G401.6 (cell line): ENCODE results near the gene DCAF5.
"Not testable (repeated sequence)": the region's sequence is repeated elsewhere in the genome, so short reads cannot be mapped to it uniquely, and the experiment has no call there.

Experiments used
- FAIRE-seq: peaks from 2 replicates; lab custom pipeline; 2012; peaks lifted over from hg19 to GRCh38; lab: Jason Lieb, UNC

Gene DCAF5, protein sequence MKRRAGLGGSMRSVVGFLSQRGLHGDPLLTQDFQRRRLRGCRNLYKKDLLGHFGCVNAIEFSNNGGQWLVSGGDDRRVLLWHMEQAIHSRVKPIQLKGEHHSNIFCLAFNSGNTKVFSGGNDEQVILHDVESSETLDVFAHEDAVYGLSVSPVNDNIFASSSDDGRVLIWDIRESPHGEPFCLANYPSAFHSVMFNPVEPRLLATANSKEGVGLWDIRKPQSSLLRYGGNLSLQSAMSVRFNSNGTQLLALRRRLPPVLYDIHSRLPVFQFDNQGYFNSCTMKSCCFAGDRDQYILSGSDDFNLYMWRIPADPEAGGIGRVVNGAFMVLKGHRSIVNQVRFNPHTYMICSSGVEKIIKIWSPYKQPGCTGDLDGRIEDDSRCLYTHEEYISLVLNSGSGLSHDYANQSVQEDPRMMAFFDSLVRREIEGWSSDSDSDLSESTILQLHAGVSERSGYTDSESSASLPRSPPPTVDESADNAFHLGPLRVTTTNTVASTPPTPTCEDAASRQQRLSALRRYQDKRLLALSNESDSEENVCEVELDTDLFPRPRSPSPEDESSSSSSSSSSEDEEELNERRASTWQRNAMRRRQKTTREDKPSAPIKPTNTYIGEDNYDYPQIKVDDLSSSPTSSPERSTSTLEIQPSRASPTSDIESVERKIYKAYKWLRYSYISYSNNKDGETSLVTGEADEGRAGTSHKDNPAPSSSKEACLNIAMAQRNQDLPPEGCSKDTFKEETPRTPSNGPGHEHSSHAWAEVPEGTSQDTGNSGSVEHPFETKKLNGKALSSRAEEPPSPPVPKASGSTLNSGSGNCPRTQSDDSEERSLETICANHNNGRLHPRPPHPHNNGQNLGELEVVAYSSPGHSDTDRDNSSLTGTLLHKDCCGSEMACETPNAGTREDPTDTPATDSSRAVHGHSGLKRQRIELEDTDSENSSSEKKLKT

DNA sequence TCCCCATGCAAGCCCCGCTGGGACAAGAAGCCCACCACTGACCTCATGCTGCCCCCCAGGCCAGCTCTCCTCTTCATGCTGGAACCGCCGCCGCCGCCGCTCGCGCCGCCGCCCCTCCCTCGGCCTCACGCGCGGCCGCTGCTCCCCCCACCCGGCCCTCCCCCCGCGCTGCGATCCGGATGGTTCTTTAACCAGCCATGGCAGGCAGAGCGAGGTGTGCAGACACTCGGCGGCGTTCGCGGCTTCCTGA is at the start of gene DCAF5:
DCAF5 (minus strand) TSS at position 218 of the 250 bp plus-strand sequence; CDS start at position 77, 141 bp downstream.
- no peak for FAIRE-seq

DNA sequence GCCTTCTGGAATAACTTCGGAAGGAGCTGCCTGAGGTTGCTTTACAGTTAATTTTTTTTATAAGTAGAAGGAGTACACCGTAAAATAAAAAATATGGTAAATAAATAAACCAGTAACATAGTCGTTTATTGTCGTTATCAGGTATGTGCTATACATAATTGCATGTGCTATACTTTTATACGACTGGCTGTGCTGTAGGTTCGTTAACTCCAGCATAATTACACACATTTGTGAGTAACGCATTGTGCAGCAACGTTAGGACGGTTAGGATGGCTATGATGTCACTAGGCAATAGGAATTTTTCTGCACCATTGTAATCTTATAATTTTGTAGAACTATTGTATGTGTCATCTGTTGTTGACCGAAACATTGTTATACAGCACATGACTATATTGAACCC is 46.9 kb upstream of the DCAF5 start:
- no peak for FAIRE-seq

DNA sequence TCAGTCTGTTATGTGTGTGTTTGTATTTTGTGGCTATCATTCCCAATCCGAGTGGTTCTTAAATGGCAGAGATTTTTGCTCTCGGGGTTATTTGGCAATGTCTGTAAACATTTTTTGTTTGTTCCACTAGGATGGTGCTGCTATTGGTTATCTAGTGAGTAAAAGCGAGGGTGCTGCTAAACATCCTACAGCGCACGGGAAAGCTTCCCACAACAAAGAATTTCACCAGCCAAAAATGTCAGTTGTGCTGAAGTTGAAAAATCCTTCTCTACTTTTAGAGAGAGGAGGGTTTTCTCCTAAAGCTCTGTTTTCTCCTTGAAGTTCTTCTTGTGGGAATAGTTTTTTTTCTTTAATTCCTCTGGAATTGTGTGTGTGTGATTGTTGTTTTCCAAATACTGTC is 40.8 kb upstream of the DCAF5 start:
- no peak for FAIRE-seq

DNA sequence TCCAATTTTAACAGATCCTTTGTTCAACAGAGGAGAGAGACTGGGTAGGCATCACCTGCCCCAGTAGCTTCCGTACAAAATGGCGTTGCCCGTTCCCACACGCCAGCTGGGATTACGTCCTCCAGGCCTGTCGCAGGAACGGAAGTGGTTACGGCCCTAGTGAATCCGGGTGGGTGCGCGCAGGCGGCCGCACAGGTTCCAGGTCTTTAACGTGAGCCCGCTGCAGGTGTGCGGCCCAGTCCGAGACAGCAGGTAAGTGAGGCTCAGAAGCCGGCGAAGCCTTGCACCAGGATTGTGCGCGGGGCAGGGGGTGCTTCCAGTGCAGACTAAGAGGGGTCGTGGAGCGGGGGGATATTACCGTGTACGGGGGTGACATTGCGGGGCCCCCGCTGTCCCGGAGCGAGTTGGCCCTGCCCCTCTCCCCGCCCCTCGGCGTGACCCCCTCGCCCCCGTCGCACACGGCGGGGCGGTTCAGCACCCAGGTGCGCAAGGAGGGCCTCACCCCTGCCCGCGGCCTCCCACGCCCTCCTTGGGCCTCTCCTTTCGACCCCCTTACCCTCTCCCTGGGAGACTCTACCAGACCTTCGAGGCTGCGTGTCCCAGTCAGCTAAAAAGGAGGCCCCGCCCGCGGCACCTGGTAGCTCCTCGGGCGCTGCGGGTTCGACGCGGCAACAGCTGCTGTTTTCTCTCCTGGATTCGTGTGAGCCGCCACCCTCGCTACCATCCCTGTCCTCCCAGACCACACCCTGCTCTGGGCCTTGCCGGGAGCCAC is 38.6 kb upstream of the DCAF5 start, which contains the start of gene EXD2:
EXD2 (plus strand) TSS at position 159 of the 772 bp plus-strand sequence. CDS start 17,973 bp downstream, outside the sequence.
- FAIRE-seq = peak; percentile 87

DNA sequence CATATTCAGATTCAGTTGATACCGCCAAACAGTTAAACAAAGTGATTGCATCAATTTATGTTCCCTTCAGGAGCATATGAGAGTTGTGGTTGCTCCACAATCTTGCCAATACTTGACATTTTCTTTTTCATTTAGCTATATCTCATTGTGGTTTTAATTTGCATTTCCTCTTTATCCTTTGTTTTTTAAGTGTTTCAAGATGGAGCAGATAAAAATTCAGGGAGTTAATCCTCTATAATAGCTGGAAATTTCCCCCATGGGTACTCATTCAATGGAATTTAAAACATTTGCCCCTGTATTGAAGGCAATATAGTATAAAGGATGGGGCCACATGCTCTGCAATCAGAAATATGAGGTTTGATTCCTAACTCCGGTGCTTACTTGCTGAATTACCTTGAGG is 37.3 kb upstream of the DCAF5 start:
- no peak for FAIRE-seq

DNA sequence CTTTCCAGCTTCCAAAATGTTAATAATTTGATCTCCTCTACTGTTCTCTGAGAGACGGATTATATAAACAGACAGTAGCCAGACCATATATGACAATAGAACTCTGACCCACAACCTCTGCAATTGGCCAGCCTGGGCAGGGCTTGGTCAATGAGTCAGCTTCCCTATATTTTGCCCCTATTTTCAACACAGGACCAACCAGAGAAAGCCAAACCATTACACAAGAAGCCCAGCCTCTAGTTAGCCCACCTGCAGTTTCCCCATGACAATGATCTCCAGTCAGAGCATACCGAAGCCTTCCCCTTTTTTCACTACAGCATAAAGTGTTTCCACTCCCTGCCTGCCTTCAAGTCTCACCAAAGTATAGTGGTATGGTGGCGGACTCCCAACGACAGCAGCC is 30.8 kb upstream of the DCAF5 start:
- no peak for FAIRE-seq

DNA sequence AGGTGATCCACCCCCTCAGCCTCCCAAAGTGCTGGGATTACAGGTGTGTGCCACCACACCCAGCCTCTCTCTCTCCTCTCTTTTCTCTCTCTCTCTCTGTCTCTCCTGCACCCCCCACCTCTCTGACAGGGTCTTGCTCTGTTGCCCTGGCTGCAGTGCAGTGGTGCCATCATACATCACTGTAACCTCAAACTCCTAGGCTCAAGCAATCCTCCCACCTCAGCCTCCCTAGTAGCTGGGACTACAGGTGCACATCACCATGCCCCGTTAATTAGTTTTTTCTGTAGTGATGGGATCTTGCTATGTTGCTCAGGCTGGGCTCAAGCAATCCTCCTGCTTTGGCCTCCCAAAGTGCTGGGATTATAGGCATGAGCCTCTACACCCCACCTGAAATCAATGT is 29.7 kb upstream of the DCAF5 start:
- FAIRE-seq = not testable (repeated sequence)

DNA sequence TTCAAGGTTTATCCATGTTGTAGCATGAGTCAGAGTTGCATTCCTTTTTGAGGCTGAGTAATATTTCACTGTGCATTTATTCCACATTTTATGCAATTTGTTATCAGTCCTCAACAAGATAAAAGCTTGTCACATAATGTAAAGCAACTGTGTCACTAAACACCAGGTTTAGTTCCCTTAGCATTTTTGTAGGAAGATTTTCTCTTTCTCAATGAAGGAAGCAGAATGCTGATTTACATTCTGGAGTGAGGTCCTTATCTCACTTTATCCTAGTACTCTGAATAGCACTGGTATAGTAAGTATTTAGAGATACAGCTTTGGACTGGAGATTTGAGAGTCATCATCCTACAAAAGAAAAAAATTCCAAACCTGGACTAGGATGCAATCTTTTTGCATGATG is 28.6 kb upstream of the DCAF5 start:
- no peak for FAIRE-seq

DNA sequence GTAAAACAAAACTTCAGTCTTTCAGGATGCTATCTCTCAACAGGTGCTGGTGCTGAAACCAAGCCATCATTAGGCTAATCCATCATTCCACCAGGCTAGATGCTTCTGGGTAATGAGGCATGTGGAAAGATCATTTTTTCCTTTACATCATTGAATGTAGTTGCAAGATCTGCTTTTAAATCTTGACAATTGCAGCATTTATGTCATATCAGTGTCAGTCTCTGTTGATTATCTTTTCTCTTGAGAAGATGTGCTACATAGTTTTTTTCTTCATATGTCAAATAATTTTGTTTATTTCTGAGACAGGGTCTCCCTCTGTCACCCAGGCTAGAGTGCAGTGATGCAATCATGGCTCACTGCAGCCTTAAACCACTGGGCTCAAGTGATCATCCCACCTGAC is 22.2 kb upstream of the DCAF5 start:
- no peak for FAIRE-seq

DNA sequence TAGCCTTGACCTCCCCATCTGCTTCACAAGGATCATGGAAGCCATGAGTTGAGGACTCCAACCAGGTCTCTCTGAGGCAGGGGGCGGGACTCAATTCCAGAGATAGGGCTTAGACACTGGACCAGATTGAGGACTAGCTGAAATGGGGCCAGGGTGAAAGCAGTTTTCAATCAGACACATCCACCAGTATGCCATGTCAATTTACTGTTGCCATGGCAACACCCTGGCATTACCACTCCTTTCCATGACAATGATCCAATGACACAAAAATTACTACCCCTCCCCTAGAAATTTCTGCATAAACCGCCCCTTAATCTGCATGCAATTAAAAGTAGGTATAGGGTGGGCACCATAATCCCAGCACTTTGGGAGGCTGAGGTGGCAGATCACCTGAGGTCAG is 18.6 kb upstream of the DCAF5 start:
- no peak for FAIRE-seq

DNA sequence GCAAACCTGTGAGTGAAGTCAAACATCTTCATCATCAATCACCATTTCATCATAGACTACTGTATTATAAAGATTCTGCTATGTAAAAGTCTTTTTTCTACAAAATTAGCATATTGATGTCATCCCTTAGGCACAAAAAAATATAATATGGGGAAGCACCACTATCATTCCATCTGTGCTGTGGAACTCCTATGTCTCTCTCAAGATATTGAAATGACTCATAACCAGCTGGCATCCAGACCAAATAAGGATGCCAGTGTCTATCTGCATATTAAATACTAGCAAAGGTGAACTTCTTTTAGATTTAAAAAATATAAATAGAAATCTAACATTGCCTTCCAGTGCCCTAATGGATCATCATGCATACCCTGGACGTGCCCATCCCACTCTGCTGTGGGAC is 17.9 kb upstream of the DCAF5 start:
- no peak for FAIRE-seq

DNA sequence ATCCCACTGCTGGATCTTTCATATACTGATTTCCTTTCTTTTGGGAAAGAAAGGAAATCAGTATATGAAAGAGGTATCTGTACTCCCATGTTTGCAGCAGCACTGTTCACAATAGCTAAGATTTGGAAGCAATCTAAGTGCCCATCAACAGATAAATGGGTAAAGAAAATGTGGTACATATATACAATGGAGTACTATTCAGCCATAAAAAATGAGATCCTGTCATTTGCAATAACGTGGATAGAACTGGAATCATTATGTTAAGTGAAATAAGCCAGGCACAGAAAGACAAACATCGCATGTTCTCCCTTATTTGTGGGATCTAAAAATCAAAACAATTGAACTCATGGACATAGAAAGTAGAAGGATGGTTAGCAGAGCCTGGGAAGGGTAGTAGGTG is 12.9 kb upstream of the DCAF5 start:
- FAIRE-seq = not testable (repeated sequence)

DNA sequence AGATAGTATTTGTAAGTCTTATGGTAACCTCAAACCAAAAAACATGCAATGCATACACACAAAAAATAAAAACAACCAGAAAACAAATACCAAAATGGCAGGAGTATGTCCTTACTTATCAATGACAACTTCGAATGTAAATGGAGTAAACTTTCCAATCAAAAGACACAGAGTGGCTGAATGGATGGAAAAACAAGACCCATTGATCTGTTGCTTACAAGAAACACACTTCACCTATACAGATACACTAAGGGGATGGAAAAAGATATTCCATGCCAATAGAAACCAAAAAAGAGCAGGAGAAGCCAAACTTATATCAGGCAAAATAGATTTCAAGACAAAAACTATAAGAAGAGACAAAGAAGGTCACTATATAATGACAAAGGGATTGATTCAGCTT is 8.7 kb upstream of the DCAF5 start:
- FAIRE-seq = no peak

DNA sequence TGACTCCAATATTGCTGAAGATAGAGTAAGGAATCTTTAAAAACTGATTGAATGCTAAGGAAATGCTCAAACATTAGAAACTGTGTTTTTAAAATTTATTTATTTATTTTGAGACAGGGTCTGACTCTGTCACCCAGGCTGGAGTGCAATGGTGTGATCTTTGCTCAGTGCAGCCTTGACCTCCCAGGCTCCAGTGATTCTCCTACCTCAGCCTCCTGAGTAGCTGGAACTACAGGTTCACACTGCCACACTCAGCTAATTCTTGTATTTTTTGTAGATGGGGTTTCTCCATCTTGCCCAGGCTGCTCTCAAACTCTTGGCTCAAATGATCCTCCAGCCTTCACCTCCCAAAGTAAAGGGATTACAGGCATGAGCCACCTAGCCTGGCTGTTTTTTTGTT is 3.3 kb upstream of the DCAF5 start:
- FAIRE-seq = no peak

DNA sequence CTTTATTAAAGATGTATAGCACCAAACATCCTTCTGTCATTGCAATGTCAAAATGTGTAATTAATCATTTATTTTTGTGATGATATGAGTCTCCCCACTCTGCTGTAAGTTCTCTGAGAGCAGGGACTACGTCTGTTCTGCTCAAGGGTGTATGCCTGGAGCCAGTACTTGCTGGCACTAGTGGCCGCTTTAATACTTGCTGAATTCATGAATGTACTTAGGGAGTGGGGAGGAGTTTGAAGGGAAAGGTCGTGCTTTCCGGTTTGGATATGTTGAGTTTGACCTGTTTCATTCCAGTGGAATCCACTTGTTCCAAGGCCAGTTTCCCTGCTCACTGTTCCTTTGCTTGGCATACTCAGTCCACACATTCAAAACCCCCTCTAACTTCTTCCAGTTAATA is 1.9 kb upstream of the DCAF5 start:
- FAIRE-seq = peak; percentile 91

DNA sequence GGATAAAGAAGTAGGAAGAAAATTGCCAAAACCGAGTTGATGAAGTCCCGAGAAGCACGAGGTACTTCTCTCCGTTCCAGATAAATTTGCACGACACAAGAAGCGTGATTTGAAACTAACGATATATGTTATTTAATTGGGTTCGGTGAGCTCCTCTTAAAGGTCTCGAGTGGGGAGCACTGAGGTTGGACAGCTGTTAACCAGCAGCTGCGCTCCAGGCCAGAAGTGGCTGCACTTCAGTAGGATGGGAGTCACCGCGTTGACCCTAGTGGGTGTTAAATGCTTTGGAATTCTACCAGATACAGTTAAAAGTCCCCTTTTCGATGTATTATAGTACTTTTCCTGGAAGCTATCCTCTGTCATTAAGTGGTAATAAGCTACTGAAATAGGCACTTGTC is 953 bp upstream of the DCAF5 start:
- no peak for FAIRE-seq

DNA sequence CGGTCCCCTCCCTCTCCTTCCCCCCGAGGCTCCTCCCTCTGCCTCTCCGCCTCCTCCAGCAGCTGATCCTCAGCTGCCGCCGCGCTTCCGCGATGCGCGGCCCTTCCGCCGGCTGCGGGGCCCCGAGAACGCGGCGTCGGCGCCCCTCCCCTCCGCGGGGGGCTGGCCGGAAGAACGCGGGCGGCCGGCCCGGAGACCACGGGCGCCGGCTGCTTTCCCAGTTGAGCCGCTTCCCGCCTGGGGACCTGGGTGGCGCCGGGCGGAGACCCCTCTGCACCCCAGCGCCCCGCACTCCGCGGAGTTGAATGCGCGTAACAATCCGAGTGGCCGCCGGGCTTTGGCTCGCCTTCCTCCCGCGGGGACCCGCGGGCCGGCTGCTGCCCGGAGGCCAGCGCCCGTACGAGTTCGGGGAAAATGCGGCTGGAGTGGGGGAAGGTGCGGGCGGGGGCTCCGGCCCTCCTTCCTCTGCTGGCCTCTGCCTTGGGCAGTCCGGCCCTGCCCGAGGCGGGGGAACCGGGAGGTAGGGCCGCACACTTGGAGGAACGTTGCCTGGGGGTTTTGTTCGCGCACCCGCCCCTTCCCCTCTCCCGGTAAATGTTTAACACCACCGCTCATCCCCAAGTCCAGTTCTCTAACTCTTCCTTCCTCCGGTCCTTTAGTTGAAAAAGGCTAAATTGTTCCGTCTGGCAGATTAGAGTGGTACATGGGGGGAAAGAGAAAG is 393 bp upstream of the DCAF5 start:
- FAIRE-seq = no peak

DNA sequence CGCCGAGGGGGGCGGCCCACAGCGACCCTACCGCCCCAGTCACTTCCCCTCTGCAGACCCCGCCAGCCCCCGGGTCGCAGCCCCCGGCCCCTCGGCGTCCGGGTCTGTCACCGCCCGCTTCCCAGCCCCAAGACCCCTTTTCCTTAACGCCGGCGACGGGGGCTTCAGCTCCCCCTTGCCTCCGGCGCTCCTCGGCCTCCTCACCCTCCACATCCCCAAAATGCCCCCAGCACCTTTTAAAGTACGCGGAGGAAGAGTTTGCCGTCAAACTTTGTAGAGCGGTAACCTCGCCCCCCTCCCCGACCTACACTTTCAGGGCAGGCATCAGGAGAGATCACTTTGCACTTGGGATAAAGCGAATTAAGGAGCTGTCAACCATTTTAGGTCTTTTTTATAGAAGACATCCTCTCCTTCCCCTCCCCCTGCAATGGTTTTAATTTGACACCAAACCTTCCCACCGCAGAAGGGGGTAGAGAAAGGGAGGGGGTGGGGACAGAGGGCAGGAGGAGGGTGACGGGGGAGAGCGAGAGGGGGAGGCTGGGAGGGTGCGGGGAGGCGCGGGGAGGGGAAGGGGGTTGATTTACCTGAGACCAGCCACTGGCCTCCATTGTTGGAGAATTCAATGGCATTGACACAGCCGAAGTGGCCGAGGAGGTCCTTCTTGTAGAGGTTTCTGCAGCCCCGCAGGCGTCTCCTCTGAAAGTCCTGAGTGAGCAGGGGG is 578 bp downstream of the DCAF5 start:
- FAIRE-seq = no peak

DNA sequence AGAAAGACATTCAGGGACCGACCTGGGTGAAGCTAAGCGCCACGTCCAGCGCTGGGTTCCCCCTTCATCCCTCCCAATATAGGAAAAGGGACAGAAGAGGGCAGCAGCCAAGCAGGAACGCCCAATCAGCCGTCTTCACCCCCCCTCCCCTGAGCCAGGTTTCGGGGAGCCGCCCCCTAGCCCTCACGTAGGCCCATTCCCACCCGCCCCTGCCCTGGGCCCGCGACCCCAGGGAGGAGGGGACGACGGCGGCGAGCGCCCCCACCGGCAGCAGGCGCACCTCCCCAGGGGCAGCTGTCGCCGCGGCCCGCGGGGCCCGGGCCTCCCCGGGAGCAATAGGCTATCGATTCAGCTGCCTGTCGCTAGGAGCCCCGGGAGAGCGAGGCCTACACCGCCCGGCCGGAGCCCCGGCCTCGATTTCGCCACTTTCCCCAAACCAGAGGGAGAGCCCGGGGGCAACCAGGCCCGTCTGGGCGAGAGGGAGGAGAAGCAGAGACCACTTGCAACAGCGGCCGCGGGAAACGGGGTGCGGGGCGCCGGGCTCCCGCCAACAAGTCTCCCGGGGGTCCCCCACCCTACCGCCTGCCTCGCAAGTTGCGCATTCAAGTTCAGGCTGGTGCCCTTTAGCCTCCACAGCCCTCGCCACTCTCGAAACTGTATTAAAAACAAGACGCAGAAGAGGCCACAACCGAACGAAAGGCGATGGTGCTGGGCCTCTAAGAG is 1.3 kb downstream of the DCAF5 start:
- no peak for FAIRE-seq

DNA sequence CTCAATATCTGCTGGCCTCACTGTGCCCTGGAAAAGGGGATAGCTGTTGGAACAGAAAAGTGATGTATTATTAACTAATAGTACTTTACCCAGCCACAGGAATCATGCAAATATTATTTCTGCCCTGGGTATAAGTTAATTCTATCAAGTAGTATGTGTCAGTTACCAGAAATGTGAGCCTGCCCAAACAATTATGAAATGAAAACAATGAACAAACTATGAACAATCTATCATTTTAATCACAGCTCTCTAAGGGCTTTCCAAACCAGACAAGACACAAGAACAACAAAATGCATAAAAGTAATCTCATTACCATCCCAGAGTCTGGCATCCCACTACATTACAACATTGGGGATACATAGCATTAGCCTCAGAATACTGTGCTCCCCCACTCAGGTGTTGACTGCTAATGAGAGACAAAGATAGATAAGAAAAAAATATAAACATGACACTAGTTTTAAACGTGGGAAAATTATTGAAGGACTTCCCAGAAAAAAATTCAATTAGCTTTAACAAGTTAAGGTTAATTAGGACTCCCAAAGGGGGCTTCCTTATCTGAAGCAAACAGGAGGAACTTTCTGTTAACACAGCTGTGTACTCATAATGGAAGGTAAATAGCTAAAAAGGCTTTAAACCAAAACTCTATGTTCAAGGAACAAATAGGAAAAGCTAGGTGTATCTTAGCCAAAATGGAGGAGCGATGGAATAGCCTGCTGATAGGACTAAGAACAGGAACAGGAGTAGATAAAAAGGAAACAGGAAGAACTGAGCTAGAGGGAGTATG is 3.3 kb downstream of the DCAF5 start:
- no peak for FAIRE-seq
